ENCODE measurements around the gene REPS1. TPM values are rescaled to one million over a fixed set of nuclear protein-coding genes. Genes with fewer than 3 reads are reported as not detected.
"Not testable (repeated sequence)": the region's sequence is repeated elsewhere in the genome, so short reads cannot be mapped to it uniquely, and the experiment has no call there.

The REPS1 gene
- total RNA-seq, 2 donors from 2014 or later: 92.0 to 92.9 TPM

GRCh38 chr6:139016337-139017213 is 28.5 kb upstream of the REPS1 start:
- H3K9me3 Mint-ChIP-seq: no peaks in the 10 kb centered on the region
- no peak overlapping the region for H3K4me3 Mint-ChIP-seq
- no peaks in the 10 kb centered on the region for H3K4me1 Mint-ChIP-seq (ENCODE audit: low read depth)
- no peaks in the 10 kb centered on the region for H3K27me3 Mint-ChIP-seq (ENCODE audit: low read depth)
- no peaks in the 10 kb centered on the region for H3K36me3 Mint-ChIP-seq (ENCODE audit: insufficient read depth in 2 of 2)
- H3K27ac Mint-ChIP-seq: no peak overlapping the region
- DNase-seq: no peak
- no peak for ATAC-seq (replicated peaks in 1 of 2)

GRCh38 chr6:139014945-139015344 is 26.9 kb upstream of the REPS1 start:
- Mint-ChIP-seq H3K27ac (no peak overlapping the region), H3K9me3 (no peaks in the 10 kb centered on the region), H3K4me1 (ENCODE audit: low read depth) (no peaks in the 10 kb centered on the region), H3K27me3 (ENCODE audit: low read depth) (no peaks in the 10 kb centered on the region), H3K36me3 (ENCODE audit: insufficient read depth in 2 of 2) (no peaks in the 10 kb centered on the region), H3K4me3 (no peak overlapping the region)
- ATAC-seq (replicated peaks in 1 of 2): no peak
- DNase-seq: no peak

GRCh38 chr6:139013185-139013800 is 25.2 kb upstream of the REPS1 start:
- Mint-ChIP-seq H3K4me3 (no peak overlapping the region), H3K27ac (no peak overlapping the region), H3K36me3 (ENCODE audit: insufficient read depth in 2 of 2) (no peaks in the 10 kb centered on the region)

GRCh38 chr6:139011980-139012379 is 23.9 kb upstream of the REPS1 start:
- no peak for DNase-seq
- Mint-ChIP-seq H3K9me3 (no peaks in the 10 kb centered on the region), H3K27ac (no peak overlapping the region), H3K27me3 (ENCODE audit: low read depth) (no peaks in the 10 kb centered on the region), H3K4me3 (no peak overlapping the region), H3K4me1 (ENCODE audit: low read depth) (no peaks in the 10 kb centered on the region), H3K36me3 (ENCODE audit: insufficient read depth in 2 of 2) (no peaks in the 10 kb centered on the region)
- ATAC-seq (replicated peaks in 1 of 2): no peak

More at GRCh38 chr6:139013185-139013800, 25.2 kb upstream of the REPS1 start:
- no peak for ATAC-seq (replicated peaks in 1 of 2)
- Mint-ChIP-seq H3K4me1 (ENCODE audit: low read depth) (no peaks in the 10 kb centered on the region), H3K9me3 (no peaks in the 10 kb centered on the region), H3K27me3 (ENCODE audit: low read depth) (no peaks in the 10 kb centered on the region)
- DNase-seq: no peak

DNA sequence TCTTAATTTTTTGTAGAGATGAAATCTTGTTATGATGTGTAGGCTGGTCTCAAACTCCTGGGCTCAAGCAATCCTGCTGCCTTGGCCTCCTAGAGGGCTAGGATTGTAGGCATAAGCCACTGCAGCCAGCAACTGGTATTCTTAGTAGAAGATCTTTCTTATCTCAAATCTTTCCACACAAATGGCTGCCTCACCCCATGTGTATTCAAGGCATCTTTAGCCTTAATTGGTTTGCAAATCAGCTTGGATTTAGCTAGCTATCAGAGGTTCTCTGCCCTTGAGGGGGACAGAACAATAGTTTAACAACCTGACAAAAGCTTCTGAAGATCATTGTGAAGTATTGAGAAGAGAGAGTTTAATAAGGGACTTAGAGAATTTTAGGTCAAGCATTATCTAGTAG is 22.6 kb upstream of the REPS1 start:
- ATAC-seq (replicated peaks in 1 of 2) (no peak), DNase-seq (no peak)
- no peaks in the 10 kb centered on the region for H3K9me3 Mint-ChIP-seq
- H3K27me3 Mint-ChIP-seq (ENCODE audit: low read depth): no peaks in the 10 kb centered on the region
- no peak overlapping the region for H3K4me3 Mint-ChIP-seq
- no peak overlapping the region for H3K27ac Mint-ChIP-seq
- H3K36me3 Mint-ChIP-seq (ENCODE audit: insufficient read depth in 2 of 2): no peaks in the 10 kb centered on the region
- H3K4me1 Mint-ChIP-seq (ENCODE audit: low read depth): no peaks in the 10 kb centered on the region

DNA sequence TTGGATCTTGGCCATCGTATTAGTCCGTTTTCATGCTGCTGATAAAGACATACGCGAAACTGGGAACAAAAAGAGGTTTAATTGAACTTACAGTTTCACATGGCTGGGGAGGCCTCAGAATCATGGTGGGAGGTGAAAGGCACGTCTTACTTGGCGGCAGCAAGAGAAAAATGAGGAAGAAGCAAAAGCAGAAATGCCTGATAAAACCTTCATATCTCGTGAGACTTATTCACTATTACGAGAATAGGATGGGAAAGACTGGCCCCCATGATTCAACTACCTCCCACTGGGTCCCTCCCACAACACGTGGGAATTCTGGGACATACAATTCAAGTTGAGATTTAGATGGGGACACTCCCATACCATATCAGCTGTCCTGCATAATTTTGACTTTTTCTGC is 20.1 kb upstream of the REPS1 start:
- Mint-ChIP-seq H3K4me1 (ENCODE audit: low read depth) (no peaks in the 10 kb centered on the region), H3K9me3 (no peaks in the 10 kb centered on the region), H3K27ac (no peak overlapping the region), H3K27me3 (ENCODE audit: low read depth) (no peaks in the 10 kb centered on the region), H3K36me3 (ENCODE audit: insufficient read depth in 2 of 2) (no peaks in the 10 kb centered on the region), H3K4me3 (no peak overlapping the region)
- DNase-seq (no peak), ATAC-seq (replicated peaks in 1 of 2) (no peak)

DNA sequence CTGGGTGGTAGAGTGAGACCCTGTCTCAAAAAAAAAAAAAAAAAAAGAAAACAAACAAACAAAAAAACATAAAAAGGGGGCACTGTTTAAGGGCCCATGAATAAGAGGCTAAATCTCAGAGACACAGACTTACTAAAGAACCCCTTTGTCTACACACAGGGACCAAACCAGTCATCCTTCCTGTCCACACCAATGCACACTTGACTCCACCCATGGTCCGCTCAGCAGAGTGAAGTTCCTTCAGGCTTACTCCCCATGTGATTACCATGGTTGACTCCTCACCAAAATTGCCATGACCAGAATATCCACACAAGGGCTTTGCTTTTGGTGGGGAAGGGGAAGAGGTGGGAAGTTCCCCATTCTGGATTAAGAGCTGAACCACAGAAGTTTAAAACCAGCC is 19.4 kb upstream of the REPS1 start:
- Mint-ChIP-seq H3K4me3 (no peak overlapping the region), H3K27ac (no peak overlapping the region), H3K27me3 (ENCODE audit: low read depth) (no peaks in the 10 kb centered on the region), H3K4me1 (ENCODE audit: low read depth) (no peaks in the 10 kb centered on the region), H3K9me3 (no peaks in the 10 kb centered on the region), H3K36me3 (ENCODE audit: insufficient read depth in 2 of 2) (no peaks in the 10 kb centered on the region)
- no peak for DNase-seq
- ATAC-seq (replicated peaks in 1 of 2): no peak

- DNase-seq (no peak), ATAC-seq (replicated peaks in 1 of 2) (no peak)
- Mint-ChIP-seq H3K4me1 (ENCODE audit: low read depth) (no peaks in the 10 kb centered on the region), H3K4me3 (no peak overlapping the region), H3K36me3 (ENCODE audit: insufficient read depth in 2 of 2) (no peaks in the 10 kb centered on the region), H3K27me3 (ENCODE audit: low read depth) (no peaks in the 10 kb centered on the region), H3K9me3 (no peaks in the 10 kb centered on the region), H3K27ac (no peak overlapping the region)
Observed at GRCh38 chr6:139006477-139006876, 18.4 kb upstream of the REPS1 start.

DNA sequence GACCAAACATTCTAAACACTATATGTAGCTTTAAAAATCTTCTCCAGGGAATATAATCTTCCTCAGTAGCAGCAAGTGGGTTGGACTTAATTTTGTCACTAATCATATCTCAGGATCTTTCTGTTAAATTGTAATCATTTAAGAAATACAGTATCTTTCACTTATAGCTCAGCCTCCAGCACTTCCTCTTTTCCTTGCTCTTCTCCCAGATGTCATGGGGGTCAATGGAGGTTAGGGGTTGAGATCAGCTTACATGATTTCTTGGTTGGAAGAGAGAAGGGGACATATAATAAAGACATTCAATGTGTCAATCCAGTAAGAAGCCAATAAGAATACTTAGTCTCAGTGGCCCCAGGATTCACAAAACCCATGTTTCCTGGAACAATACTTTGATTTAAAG is 15.7 kb upstream of the REPS1 start:
- Mint-ChIP-seq H3K4me1 (ENCODE audit: low read depth) (no peaks in the 10 kb centered on the region), H3K36me3 (ENCODE audit: insufficient read depth in 2 of 2) (no peaks in the 10 kb centered on the region), H3K27me3 (ENCODE audit: low read depth) (no peaks in the 10 kb centered on the region), H3K4me3 (no peak overlapping the region), H3K27ac (no peak overlapping the region), H3K9me3 (no peaks in the 10 kb centered on the region)
- DNase-seq (no peak), ATAC-seq (replicated peaks in 1 of 2) (no peak)

DNA sequence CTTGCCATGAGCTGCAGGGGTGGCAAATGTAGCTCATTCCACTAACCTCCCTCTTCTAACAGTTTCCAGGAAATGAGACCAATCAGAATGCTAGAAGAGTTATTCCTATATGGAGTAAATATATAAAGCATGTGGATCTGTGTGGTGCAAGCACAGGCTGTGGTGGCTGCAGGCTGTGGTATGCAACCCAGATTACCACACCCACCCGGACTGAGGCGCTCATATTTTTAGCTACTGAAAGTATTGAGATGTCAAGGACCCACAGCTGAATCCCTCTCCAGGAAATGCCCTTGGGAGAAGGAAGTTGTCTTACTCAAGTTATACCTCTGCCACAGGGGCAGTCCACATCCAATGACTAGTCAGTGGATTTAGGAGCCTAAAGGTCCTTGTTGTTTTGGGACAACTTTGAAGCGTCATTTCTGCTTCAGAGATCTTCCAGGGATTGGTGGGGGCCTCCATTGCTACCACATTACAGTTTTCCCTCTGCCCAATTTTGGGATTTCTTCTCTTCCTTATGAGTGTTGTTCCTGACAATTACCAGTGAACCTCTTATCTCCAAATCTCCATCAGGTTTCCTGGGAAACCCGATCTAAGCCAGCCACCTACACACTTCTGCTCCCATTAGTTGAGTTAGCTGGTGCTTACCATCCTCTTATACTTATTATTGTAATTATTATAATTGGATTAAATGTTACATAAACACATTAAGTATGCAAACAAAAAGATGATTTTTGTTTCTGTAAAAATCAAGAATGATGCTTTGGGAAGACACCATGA is 12.1 kb upstream of the REPS1 start:
- DNase-seq (no peak), ATAC-seq (replicated peaks in 1 of 2) (no peak)
- Mint-ChIP-seq H3K4me1 (ENCODE audit: low read depth) (no peaks in the 10 kb centered on the region), H3K36me3 (ENCODE audit: insufficient read depth in 2 of 2) (no peaks in the 10 kb centered on the region), H3K4me3 (no peak overlapping the region), H3K27me3 (ENCODE audit: low read depth) (no peaks in the 10 kb centered on the region), H3K9me3 (no peaks in the 10 kb centered on the region), H3K27ac (no peak overlapping the region)

DNA sequence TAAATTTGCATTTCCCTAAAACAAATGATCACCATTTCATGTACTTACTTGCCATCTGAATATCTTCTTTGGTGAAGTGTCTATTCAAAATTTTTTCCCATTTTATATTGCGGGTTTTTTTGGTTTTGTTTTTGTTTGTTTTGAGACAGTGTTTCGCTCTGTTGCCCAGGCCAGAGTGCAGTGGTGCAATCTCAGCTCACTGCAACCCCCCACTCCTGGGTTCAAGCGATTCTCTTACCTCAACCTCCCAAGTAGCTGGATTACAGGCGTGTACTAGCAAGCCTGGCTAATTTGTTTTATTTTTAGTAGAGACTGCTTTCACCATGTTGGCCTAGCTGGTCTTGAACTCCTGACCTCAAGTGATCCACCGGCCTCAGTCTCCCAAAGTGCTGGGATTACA is 9.1 kb upstream of the REPS1 start:
- Mint-ChIP-seq H3K4me3 (no peak overlapping the region), H3K36me3 (ENCODE audit: insufficient read depth in 2 of 2) (no peaks in the 10 kb centered on the region), H3K27ac (no peak overlapping the region), H3K9me3 (peaks cover 0 to 3% of the 10 kb centered on the region in 2 donors), H3K4me1 (ENCODE audit: low read depth) (no peaks in the 10 kb centered on the region), H3K27me3 (ENCODE audit: low read depth) (no peaks in the 10 kb centered on the region)
- DNase-seq (no peak), ATAC-seq (replicated peaks in 1 of 2) (no peak)

- H3K9me3 Mint-ChIP-seq: peaks cover 0 to 3% of the 10 kb centered on the region in 2 donors
- H3K27ac Mint-ChIP-seq: no peak overlapping the region
- H3K36me3 Mint-ChIP-seq (ENCODE audit: insufficient read depth in 2 of 2): no peaks in the 10 kb centered on the region
- H3K4me1 Mint-ChIP-seq (ENCODE audit: low read depth): no peaks in the 10 kb centered on the region
- DNase-seq (no peak), ATAC-seq (replicated peaks in 1 of 2) (no peak)
- no peak overlapping the region for H3K4me3 Mint-ChIP-seq
- no peaks in the 10 kb centered on the region for H3K27me3 Mint-ChIP-seq (ENCODE audit: low read depth)
Observed at GRCh38 chr6:138996524-138996923, 8.5 kb upstream of the REPS1 start.

- not testable (repeated sequence) for H3K9me3 Mint-ChIP-seq; H3K36me3 Mint-ChIP-seq (ENCODE audit: insufficient read depth in 2 of 2); H3K4me3 Mint-ChIP-seq; DNase-seq; H3K27ac Mint-ChIP-seq; H3K27me3 Mint-ChIP-seq (ENCODE audit: low read depth); ATAC-seq (replicated peaks in 1 of 2)
- peaks cover 11% of the 10 kb centered on the region for H3K4me1 Mint-ChIP-seq (ENCODE audit: low read depth)
Observed at GRCh38 chr6:138993410-138993809, 5.4 kb upstream of the REPS1 start.
